ENCODE results near the gene TFG.

TFG gene

DNA sequence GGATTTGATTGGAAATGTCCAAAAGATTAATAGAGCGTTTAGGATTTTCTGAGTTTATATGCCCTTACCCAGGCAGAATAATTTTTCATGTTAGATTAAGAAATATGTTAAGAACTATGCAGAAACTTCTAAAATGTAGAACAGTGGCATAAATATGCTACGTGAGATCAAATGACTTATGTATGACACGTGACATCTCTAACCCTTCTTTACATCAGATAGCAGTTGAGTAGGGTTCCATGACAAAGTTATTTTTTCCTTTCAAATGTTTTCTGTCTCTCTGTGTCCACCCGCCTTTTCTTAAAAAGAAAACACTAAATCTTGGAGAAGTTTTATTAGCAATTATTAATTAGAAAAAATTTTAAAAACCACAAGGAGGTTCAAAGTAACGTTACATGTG is 8.6 kb upstream of the TFG start:
- Histone ChIP-seq H3K4me2 (ENCODE audit: low read length) (no peak overlapping the region), H3K36me3 (ENCODE audit: control insufficient read depth in 1 of 2, insufficient read depth in 2 of 2, low read length in 2 of 2) (no peaks in the 10 kb centered on the region), H3K23ac (ENCODE audit: low read length) (no peak overlapping the region), H3K18ac (ENCODE audit: low read length) (no peak overlapping the region), H4K8ac (ENCODE audit: low read depth, low read length) (no peak overlapping the region), H3K27ac (ENCODE audit: low read depth, low read length) (no peak overlapping the region), H3K4me1 (ENCODE audit: control insufficient read depth in 1 of 2, insufficient read depth in 2 of 2, low read length in 2 of 2) (no peaks in the 10 kb centered on the region), H2AFZ (ENCODE audit: insufficient read depth, low read length, poor library complexity) (no peak overlapping the region), H2AK5ac (ENCODE audit: low read length) (no peak overlapping the region), H3K4ac (ENCODE audit: low read depth, low read length) (no peak overlapping the region), H3K9ac (ENCODE audit: low read length) (no peak overlapping the region), H3K4me3 (ENCODE audit: low read depth, low read length) (no peak overlapping the region), H2BK120ac (ENCODE audit: insufficient read depth, low read length, poor library complexity) (no peak overlapping the region), H4K12ac (ENCODE audit: low read depth, low read length) (no peak overlapping the region), H3K27me3 (ENCODE audit: insufficient read depth, low read length) (no peaks in the 10 kb centered on the region), H2BK5ac (ENCODE audit: low read depth, low read length, poor library complexity) (no peak overlapping the region), H3K14ac (ENCODE audit: low read length) (no peak overlapping the region), H2BK12ac (ENCODE audit: low read length) (no peak overlapping the region), H3K9me3 (ENCODE audit: insufficient read depth, low read depth, low read length) (peaks cover 3% of the 10 kb centered on the region), H3K79me1 (ENCODE audit: low read length) (no peaks in the 10 kb centered on the region), H4K91ac (ENCODE audit: low read depth, low read length) (no peak overlapping the region), H3K79me2 (ENCODE audit: control insufficient read depth, insufficient read depth, low read length, poor library complexity) (no peaks in the 10 kb centered on the region)
- WGBS (ENCODE audit: extremely low coverage, insufficient coverage, insufficient read length): no CpG with 5 or more reads among the region's 5 CpGs
- no peak for DNase-seq

DNA sequence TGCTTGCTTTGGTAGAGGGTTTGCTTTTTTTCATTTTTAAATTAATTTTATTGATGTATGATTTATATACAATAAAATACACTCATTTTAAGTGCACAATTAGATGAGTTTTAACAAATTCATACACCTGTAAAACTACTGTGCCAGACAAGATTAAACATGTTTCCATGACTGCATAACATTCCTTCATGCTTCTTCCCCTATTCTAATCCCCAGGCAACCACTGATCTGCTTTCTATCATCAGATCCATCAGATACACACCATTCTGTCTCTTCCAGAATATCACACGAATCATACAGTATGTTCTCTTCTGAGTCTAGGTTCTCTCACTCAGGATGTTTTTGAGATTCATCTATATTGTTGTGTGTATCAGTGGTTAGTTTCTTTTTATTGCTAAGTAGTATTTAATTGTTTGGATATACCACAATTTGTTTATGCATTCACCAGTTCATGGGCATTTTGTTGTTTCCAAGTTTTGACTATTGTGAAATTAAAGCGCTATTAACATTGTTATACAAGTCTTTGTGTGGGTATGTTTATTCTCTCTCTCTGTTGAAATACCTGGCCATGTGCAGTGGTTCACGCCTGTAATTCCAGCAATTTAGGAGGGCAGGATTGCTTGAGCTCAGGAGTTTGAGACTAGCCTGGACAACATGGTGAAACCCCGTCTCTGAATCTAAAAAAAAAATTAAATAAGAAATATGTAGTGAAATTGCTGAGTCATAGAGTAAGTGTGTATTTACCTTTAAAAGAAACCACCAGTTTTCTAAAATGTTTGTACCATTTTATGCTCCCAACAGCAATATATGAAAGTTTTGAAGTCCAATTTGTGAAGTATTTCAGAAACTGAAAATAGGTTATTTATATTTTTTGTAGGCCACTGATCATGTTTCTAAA is 7.0 kb upstream of the TFG start:
- Histone ChIP-seq H3K18ac (ENCODE audit: low read length) (no peak overlapping the region), H3K9ac (ENCODE audit: low read length) (no peak overlapping the region), H2AFZ (ENCODE audit: insufficient read depth, low read length, poor library complexity) (no peak overlapping the region), H3K14ac (ENCODE audit: low read length) (no peak overlapping the region), H3K4me3 (ENCODE audit: low read depth, low read length) (no peak overlapping the region), H2BK5ac (ENCODE audit: low read depth, low read length, poor library complexity) (no peak overlapping the region), H4K12ac (ENCODE audit: low read depth, low read length) (no peak overlapping the region), H2BK12ac (ENCODE audit: low read length) (no peak overlapping the region), H3K9me3 (ENCODE audit: insufficient read depth, low read depth, low read length) (no peaks in the 10 kb centered on the region), H3K36me3 (ENCODE audit: control insufficient read depth in 1 of 2, insufficient read depth in 2 of 2, low read length in 2 of 2) (no peaks in the 10 kb centered on the region), H4K8ac (ENCODE audit: low read depth, low read length) (no peak overlapping the region), H3K27me3 (ENCODE audit: insufficient read depth, low read length) (no peaks in the 10 kb centered on the region), H3K4ac (ENCODE audit: low read depth, low read length) (no peak overlapping the region), H3K4me1 (ENCODE audit: control insufficient read depth in 1 of 2, insufficient read depth in 2 of 2, low read length in 2 of 2) (no peaks in the 10 kb centered on the region), H3K23ac (ENCODE audit: low read length) (no peak overlapping the region), H3K4me2 (ENCODE audit: low read length) (no peak overlapping the region), H3K79me1 (ENCODE audit: low read length) (no peaks in the 10 kb centered on the region), H2AK5ac (ENCODE audit: low read length) (no peak overlapping the region), H2BK120ac (ENCODE audit: insufficient read depth, low read length, poor library complexity) (no peak overlapping the region), H4K91ac (ENCODE audit: low read depth, low read length) (no peak overlapping the region), H3K27ac (ENCODE audit: low read depth, low read length) (no peak overlapping the region), H3K79me2 (ENCODE audit: control insufficient read depth, insufficient read depth, low read length, poor library complexity) (no peaks in the 10 kb centered on the region)
- no CpG with 5 or more reads among the region's 4 CpGs for WGBS (ENCODE audit: extremely low coverage, insufficient coverage, insufficient read length)
- peak in 1 of 2 donors; percentile 60 for DNase-seq

- Histone ChIP-seq H2BK5ac (ENCODE audit: low read depth, low read length, poor library complexity) (no peak overlapping the region), H3K4me1 (ENCODE audit: control insufficient read depth in 1 of 2, insufficient read depth in 2 of 2, low read length in 2 of 2) (no peaks in the 10 kb centered on the region), H3K27ac (ENCODE audit: low read depth, low read length) (no peak overlapping the region), H3K9me3 (ENCODE audit: insufficient read depth, low read depth, low read length) (no peaks in the 10 kb centered on the region), H4K91ac (ENCODE audit: low read depth, low read length) (no peak overlapping the region), H3K79me1 (ENCODE audit: low read length) (no peaks in the 10 kb centered on the region), H4K12ac (ENCODE audit: low read depth, low read length) (no peak overlapping the region), H2BK120ac (ENCODE audit: insufficient read depth, low read length, poor library complexity) (no peak overlapping the region), H3K79me2 (ENCODE audit: control insufficient read depth, insufficient read depth, low read length, poor library complexity) (no peaks in the 10 kb centered on the region), H2AK5ac (ENCODE audit: low read length) (no peak overlapping the region), H3K4ac (ENCODE audit: low read depth, low read length) (no peak overlapping the region), H3K23ac (ENCODE audit: low read length) (no peak overlapping the region), H3K14ac (ENCODE audit: low read length) (no peak overlapping the region), H3K27me3 (ENCODE audit: insufficient read depth, low read length) (no peaks in the 10 kb centered on the region), H3K4me3 (ENCODE audit: low read depth, low read length) (no peak overlapping the region), H2BK12ac (ENCODE audit: low read length) (no peak overlapping the region), H2AFZ (ENCODE audit: insufficient read depth, low read length, poor library complexity) (no peak overlapping the region), H3K36me3 (ENCODE audit: control insufficient read depth in 1 of 2, insufficient read depth in 2 of 2, low read length in 2 of 2) (no peaks in the 10 kb centered on the region), H4K8ac (ENCODE audit: low read depth, low read length) (no peak overlapping the region), H3K4me2 (ENCODE audit: low read length) (no peak overlapping the region), H3K18ac (ENCODE audit: low read length) (no peak overlapping the region), H3K9ac (ENCODE audit: low read length) (no peak overlapping the region)
- DNase-seq: no peak
- whole genome bisulfite sequencing (ENCODE audit: extremely low coverage, insufficient coverage, insufficient read length): no CpG with 5 or more reads among the region's 5 CpGs
Measured at GRCh38 chr3:100702980-100703345, 6.3 kb upstream of the TFG start.

DNA sequence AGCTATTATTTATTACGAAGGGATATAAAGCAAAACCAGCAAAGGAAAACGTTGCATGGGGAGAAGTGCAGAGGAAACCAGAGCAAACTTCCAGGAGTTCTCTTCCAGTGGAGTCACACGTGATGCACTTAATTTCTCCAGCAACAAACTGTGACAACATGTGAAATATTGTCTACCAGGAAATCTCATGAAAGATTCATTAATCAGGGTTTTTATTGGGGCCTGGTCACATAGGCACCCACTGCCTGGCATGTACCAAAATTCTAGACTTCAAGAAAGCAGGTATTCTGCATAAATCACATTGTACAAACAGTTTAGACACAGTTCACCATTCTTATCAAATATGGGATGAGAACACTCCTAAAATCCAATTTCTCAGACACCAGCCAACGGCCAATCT is 5.4 kb upstream of the TFG start:
- Histone ChIP-seq H3K27me3 (ENCODE audit: insufficient read depth, low read length) (no peaks in the 10 kb centered on the region), H2BK12ac (ENCODE audit: low read length) (no peak overlapping the region), H3K4ac (ENCODE audit: low read depth, low read length) (no peak overlapping the region), H3K14ac (ENCODE audit: low read length) (no peak overlapping the region), H3K23ac (ENCODE audit: low read length) (no peak overlapping the region), H3K27ac (ENCODE audit: low read depth, low read length) (no peak overlapping the region), H3K9me3 (ENCODE audit: insufficient read depth, low read depth, low read length) (no peaks in the 10 kb centered on the region), H3K9ac (ENCODE audit: low read length) (no peak overlapping the region), H2AFZ (ENCODE audit: insufficient read depth, low read length, poor library complexity) (no peak overlapping the region), H3K18ac (ENCODE audit: low read length) (no peak overlapping the region), H2BK120ac (ENCODE audit: insufficient read depth, low read length, poor library complexity) (no peak overlapping the region), H3K4me1 (ENCODE audit: control insufficient read depth in 1 of 2, insufficient read depth in 2 of 2, low read length in 2 of 2) (no peaks in the 10 kb centered on the region), H4K12ac (ENCODE audit: low read depth, low read length) (no peak overlapping the region), H2BK5ac (ENCODE audit: low read depth, low read length, poor library complexity) (no peak overlapping the region), H3K79me1 (ENCODE audit: low read length) (peaks cover 2% of the 10 kb centered on the region), H3K4me3 (ENCODE audit: low read depth, low read length) (no peak overlapping the region), H3K36me3 (ENCODE audit: control insufficient read depth in 1 of 2, insufficient read depth in 2 of 2, low read length in 2 of 2) (no peaks in the 10 kb centered on the region), H2AK5ac (ENCODE audit: low read length) (no peak overlapping the region), H3K79me2 (ENCODE audit: control insufficient read depth, insufficient read depth, low read length, poor library complexity) (no peaks in the 10 kb centered on the region), H3K4me2 (ENCODE audit: low read length) (no peak overlapping the region), H4K91ac (ENCODE audit: low read depth, low read length) (no peak overlapping the region), H4K8ac (ENCODE audit: low read depth, low read length) (no peak overlapping the region)
- no CpG with 5 or more reads among the region's 4 CpGs for WGBS (ENCODE audit: extremely low coverage, insufficient coverage, insufficient read length)
- no peak for DNase-seq

Measured in trophoblast cell (in vitro differentiated cells and primary cell).